PC-9 (cell line): ENCODE measurements around the gene PRXL2B. TPM values are rescaled to one million over a fixed set of nuclear protein-coding genes. Genes with fewer than 3 reads are reported as not detected.

Experiments used
- BruUV-seq: library from RNA; stranded (reverse); fragments of 400-500 nt; replicated peaks from 2 replicates; lab custom pipeline; 2021; lab: Mats Ljungman, UMichigan
- CTCF ChIA-PET: fragments of 300-600 bp; sonication (Branson Sonifier 250); formaldehyde crosslinking; loops from one replicate; lab custom pipeline; 2022; ENCODE audit warnings: antibody characterized with exemption; lab: Charles Lee
- POLR2A ChIA-PET: fragments of 300-600 bp; sonication (Branson Sonifier 250); formaldehyde crosslinking; loops from one replicate; lab custom pipeline; 2022; ENCODE audit warnings: antibody characterized with exemption; ENCODE audit not compliant: unreplicated experiment; lab: Charles Lee
- DNase-seq, 2 experiments: peaks; one replicate each; pipeline versions ENCODE4 v3.0.0 to v3.0.0-alpha.2; 2015 to 2022; ENCODE audit warnings: mixed read lengths in 1 of 2
- H2AFZ ChIP-seq: fragments of 200-600 bp; sonication (generic); 2 replicates; pipeline ENCODE4 v1.8.1; 2017; ENCODE audit warnings: antibody characterized with exemption
- H3F3A ChIP-seq: fragments of 200-600 bp; sonication (generic); 2 replicates; pipeline ENCODE4 v1.8.1; 2017; ENCODE audit warnings: antibody characterized with exemption, mild to moderate bottlenecking, low read depth; ENCODE audit not compliant: insufficient read depth
- H3K27ac ChIP-seq: fragments of 200-600 bp; sonication (generic); 2 replicates; pipeline ENCODE4 v1.6.1; 2016; ENCODE audit warnings: mixed run types
- H3K27me3 ChIP-seq: fragments of 200-600 bp; sonication (generic); 2 replicates; pipeline ENCODE4 v1.6.1; 2016; ENCODE audit warnings: low read depth, mixed run types; ENCODE audit not compliant: insufficient read depth
- H3K36me3 ChIP-seq: fragments of 200-600 bp; sonication (generic); 2 replicates; pipeline ENCODE4 v1.6.1; 2016; ENCODE audit warnings: low read depth, mixed run types
- H3K4me1 ChIP-seq: fragments of 200-600 bp; sonication (generic); replicated peaks from 2 replicates; pipeline ENCODE4 v1.6.1; 2016; ENCODE audit warnings: mixed run types; ENCODE audit not compliant: insufficient read depth
- H3K4me2 ChIP-seq: fragments of 200-600 bp; sonication (generic); 2 replicates; pipeline ENCODE4 v1.6.1; 2017; ENCODE audit warnings: mixed run types
- H3K4me3 ChIP-seq: fragments of 200-600 bp; sonication (generic); 2 replicates; pipeline ENCODE4 v1.6.1; 2016; ENCODE audit warnings: mixed run types
- H3K79me2 ChIP-seq: fragments of 200-600 bp; sonication (generic); 2 replicates; pipeline ENCODE4 v1.6.1; 2017; ENCODE audit warnings: low read depth, mixed run types
- H3K9me2 ChIP-seq: fragments of 200-600 bp; sonication (generic); 2 replicates; pipeline ENCODE4 v1.8.1; 2017; ENCODE audit warnings: mild to moderate bottlenecking; ENCODE audit not compliant: insufficient read depth
- H3K9me3 ChIP-seq: fragments of 200-600 bp; sonication (generic); 2 replicates; pipeline ENCODE4 v1.8.1; 2016; ENCODE audit warnings: low read depth; ENCODE audit not compliant: insufficient read depth
- H4K20me1 ChIP-seq: fragments of 200-600 bp; sonication (generic); 2 replicates; pipeline ENCODE4 v1.8.1; 2017; ENCODE audit not compliant: insufficient read depth
- CTCF ChIP-seq: fragments of 200-600 bp; sonication (generic); conservative IDR thresholded peaks from 2 replicates; pipeline ENCODE4 v1.6.1; 2017; ENCODE audit warnings: mixed run types, antibody characterized with exemption, mild to moderate bottlenecking, moderate library complexity
- EZH2 ChIP-seq: fragments of 200-600 bp; sonication (generic); IDR thresholded peaks from 2 replicates; pipeline ENCODE4 v1.8.0; 2017; ENCODE audit warnings: antibody characterized with exemption, low read depth
- intact Hi-C: fragments of 100-400 bp; cut with micrococcal nuclease; formaldehyde crosslinking; loops from one replicate; pipeline ENCODE4 v1.10.0; 2022; ENCODE audit not compliant: unreplicated experiment
- total RNA-seq: library from RNA; stranded (reverse); gene quantifications from 2 replicates; pipeline ENCODE4 v1.2.3, GENCODE V29; 2021

Gene PRXL2B
- total RNA-seq, 1 experiment from 2014 or later, result 26.1 TPM

GRCh38 chr1:2556678-2557481, 29.7 kb upstream of the PRXL2B start:
- no peaks in the 10 kb centered on the region for H3K4me1 ChIP-seq
- no peaks in the 10 kb centered on the region for H3K9me2 ChIP-seq
- intact Hi-C loops, result no loop called here
- H3K9me3 ChIP-seq, result no peaks in the 10 kb centered on the region
- H3F3A ChIP-seq, result no peaks in the 10 kb centered on the region
- H3K27ac ChIP-seq, result no peak overlapping the region
- ChIA-PET POLR2A (interaction anchor here (0.5 kb wide), 1 partner anchor 31 kb away, joined by 3 read pairs; the partner anchor contains the start of gene PANK4), CTCF (no interaction called here)
- DNase-seq, result no peak
- H4K20me1 ChIP-seq, result no peaks in the 10 kb centered on the region
- no peaks in the 10 kb centered on the region for H3K36me3 ChIP-seq
- no peaks in the 10 kb centered on the region for H3K79me2 ChIP-seq
- H3K4me2 ChIP-seq, result peak overlapping the region; percentile 85
- no TSS peak for BruUV-seq
- H2AFZ ChIP-seq, result peak overlapping the region; percentile 76
- peak overlapping the region; percentile 64 for H3K4me3 ChIP-seq
- TF ChIP-seq EZH2, result no peak
- TF ChIP-seq CTCF, result no peak
- H3K27me3 ChIP-seq, result no peaks in the 10 kb centered on the region; the same call in 1 of the 2 replicates

- Histone ChIP-seq H3K4me3 (no peak overlapping the region), H3K4me1 (no peaks in the 10 kb centered on the region), H3K9me2 (no peaks in the 10 kb centered on the region), H3K9me3 (no peaks in the 10 kb centered on the region), H3K27me3 (no peaks in the 10 kb centered on the region; the same call in 1 of the 2 replicates), H3K27ac (no peak overlapping the region), H2AFZ (no peak overlapping the region), H3K79me2 (no peaks in the 10 kb centered on the region), H3K4me2 (no peak overlapping the region), H4K20me1 (no peaks in the 10 kb centered on the region), H3F3A (no peaks in the 10 kb centered on the region), H3K36me3 (no peaks in the 10 kb centered on the region)
- TF ChIP-seq EZH2 (no peak), CTCF (no peak)
- DNase-seq, result no peak
- intact Hi-C loops, result no loop called here
- ChIA-PET POLR2A (no interaction called here), CTCF (no interaction called here)
- BruUV-seq, result no TSS peak
Measured at GRCh38 chr1:2557482-2558400, 28.8 kb upstream of the PRXL2B start.

GRCh38 chr1:2558420-2558819, 28.2 kb upstream of the PRXL2B start:
- Histone ChIP-seq H3K4me2 (no peak overlapping the region), H3K9me2 (no peaks in the 10 kb centered on the region), H3K27ac (no peak overlapping the region), H3K36me3 (no peaks in the 10 kb centered on the region), H3K4me3 (no peak overlapping the region), H3F3A (no peaks in the 10 kb centered on the region), H4K20me1 (no peaks in the 10 kb centered on the region), H3K79me2 (no peaks in the 10 kb centered on the region), H2AFZ (no peak overlapping the region), H3K27me3 (no peaks in the 10 kb centered on the region; the same call in 1 of the 2 replicates), H3K4me1 (no peaks in the 10 kb centered on the region), H3K9me3 (no peaks in the 10 kb centered on the region)
- POLR2A ChIA-PET, result no interaction called here
- no peak for DNase-seq
- CTCF ChIA-PET, result no interaction called here
- intact Hi-C loops, result no loop called here
- TF ChIP-seq CTCF (no peak), EZH2 (no peak)
- no TSS peak for BruUV-seq
